Measurements from ENCODE around the gene PABPC1L.
"Not testable (repeated sequence)": the region's sequence is repeated elsewhere in the genome, so short reads cannot be mapped to it uniquely, and the experiment has no call there.

Gene PABPC1L

DNA sequence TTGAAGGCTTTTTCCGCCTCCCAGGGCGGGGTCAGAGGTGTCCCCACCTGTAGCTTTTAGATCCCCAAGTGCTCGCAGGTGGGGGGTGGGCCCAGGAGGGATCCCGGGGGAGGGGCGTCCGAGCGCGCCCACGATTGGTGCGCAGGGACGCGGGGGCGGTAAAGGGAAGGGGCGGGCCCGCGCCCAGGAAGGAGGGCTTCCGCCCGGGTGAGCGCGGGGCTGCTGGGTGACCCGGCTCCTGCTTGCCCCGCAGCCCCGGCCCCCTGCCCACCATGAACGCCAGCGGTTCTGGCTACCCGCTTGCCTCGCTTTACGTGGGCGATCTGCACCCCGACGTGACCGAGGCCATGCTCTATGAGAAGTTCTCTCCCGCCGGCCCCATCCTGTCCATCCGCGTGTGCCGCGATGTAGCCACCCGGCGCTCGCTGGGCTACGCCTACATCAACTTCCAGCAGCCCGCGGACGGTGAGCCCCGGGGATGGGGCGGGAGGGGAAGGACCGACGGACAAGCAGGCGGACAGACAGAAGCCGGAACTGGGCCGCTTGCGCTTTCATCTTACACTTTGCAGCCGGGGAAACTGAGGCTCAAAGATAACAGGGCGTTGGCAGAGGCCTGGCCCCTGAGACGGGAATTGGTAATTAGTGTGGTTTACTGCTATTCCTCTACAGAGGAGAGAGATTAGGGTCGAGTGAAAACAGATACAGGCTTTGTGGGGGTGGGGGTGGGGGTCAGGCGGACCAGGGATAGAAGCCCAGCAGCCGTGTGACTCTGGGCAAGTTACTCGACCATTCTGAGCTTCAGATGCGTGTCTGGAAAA, at the start of gene PABPC1L:
PABPC1L (plus strand) TSS at position 189 of the 818 bp plus-strand sequence; CDS start at position 273, 84 bp downstream.
- DNase-seq (ENCODE audit: low spot score), result peak; percentile 95
- in situ Hi-C loops (cut with MboI; ENCODE audit: low sequenced_read_pairs, unreplicated experiment), result no loop called here
- TF ChIP-seq, protein P1, sequence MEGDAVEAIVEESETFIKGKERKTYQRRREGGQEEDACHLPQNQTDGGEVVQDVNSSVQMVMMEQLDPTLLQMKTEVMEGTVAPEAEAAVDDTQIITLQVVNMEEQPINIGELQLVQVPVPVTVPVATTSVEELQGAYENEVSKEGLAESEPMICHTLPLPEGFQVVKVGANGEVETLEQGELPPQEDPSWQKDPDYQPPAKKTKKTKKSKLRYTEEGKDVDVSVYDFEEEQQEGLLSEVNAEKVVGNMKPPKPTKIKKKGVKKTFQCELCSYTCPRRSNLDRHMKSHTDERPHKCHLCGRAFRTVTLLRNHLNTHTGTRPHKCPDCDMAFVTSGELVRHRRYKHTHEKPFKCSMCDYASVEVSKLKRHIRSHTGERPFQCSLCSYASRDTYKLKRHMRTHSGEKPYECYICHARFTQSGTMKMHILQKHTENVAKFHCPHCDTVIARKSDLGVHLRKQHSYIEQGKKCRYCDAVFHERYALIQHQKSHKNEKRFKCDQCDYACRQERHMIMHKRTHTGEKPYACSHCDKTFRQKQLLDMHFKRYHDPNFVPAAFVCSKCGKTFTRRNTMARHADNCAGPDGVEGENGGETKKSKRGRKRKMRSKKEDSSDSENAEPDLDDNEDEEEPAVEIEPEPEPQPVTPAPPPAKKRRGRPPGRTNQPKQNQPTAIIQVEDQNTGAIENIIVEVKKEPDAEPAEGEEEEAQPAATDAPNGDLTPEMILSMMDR (IDR thresholded peaks at IDR 0.05; ENCODE audit: borderline replicate concordance, control extremely low read depth, extremely low read depth, insufficient read depth, missing control alignments), result no peak

DNA sequence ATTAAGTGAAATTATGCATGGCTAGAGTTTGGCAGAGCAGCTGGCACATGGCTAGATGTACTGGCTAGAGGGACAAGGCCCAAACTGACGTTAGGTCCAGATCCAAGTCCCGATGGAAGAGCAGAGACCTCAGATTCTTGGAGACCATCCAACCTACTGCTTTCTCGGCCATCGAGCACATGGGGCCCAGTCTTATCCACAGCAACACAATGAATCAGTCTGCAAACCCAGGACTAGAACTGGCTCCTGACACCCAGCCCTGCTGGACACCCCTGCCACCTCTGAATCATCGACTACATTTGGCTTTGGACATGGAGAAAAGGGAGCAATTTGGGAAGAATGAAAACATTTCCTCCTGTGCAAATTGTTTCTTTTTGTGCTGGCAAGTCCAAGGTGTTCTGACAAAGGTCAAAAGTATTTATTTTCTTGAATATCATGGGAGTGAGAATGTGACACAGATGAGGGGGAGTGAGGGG, 48.3 kb upstream of the PABPC1L start:
- in situ Hi-C loops (cut with MboI; ENCODE audit: low sequenced_read_pairs, unreplicated experiment), result loop anchor here (10.0 kb wide), 2 partner anchors 117 to 177 kb away; partner anchors contain the start of gene KCNK15
- DNase-seq (ENCODE audit: low spot score), result no peak
- TF ChIP-seq, protein P1 (IDR thresholded peaks at IDR 0.05; ENCODE audit: borderline replicate concordance, control extremely low read depth, extremely low read depth, insufficient read depth, missing control alignments), result no peak

DNA sequence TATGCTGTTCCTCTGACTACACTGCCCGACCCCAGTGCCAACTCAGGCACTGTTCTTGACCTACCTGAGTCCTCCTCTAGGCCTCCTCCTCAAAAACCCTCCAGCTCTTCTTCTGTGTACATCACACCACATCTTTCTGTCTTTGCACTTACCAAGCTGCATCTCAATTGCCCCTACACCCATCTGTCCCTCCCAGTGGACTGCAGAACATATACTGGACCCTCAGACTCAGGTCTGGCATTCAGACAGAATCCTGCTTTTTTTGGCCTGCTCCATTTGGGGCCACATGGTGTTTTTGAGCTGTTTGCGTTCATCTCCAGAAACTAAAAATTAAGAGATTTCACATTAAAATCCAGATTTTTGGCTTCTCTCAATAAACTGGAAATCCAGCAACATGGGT, 47.6 kb upstream of the PABPC1L start:
- in situ Hi-C loops (cut with MboI; ENCODE audit: low sequenced_read_pairs, unreplicated experiment), result loop anchor here (10.0 kb wide), 2 partner anchors 117 to 177 kb away; partner anchors contain the start of gene KCNK15
- DNase-seq (ENCODE audit: low spot score), result no peak
- TF ChIP-seq, protein P1 (IDR thresholded peaks at IDR 0.05; ENCODE audit: borderline replicate concordance, control extremely low read depth, extremely low read depth, insufficient read depth, missing control alignments), result no peak

DNA sequence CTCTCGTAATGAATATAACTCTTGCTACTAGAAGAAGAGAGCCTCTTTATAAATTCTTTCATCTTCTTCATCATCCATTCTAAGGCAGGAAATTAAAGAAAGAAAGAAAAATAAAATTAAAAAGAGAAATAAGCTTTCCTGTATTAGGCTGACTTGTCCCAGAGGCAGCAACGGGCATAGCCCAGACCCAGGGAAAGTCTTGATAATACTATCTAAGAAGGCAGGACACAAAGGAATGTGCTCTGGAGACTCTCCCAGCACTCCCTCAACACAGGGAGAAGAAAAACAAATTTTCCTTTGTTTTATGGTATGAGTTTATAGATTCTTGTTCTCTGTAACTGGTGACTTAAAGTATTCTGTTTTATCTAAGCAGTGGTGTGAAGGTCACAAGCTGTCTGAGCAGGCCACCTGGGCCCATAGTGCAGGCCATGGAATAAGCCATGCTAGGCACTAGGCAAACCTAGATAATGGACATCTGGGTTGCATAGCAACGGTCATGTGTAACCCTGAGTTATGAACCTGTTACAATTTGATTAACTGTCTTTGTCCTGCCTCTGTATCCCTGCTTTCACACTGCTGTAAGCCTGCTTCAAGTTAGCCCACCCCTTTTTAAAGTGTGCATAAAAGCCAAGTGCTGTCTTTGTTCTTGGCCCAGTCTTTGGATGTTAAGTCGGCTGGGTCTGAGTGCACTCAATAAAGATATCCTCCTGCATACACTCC, 46.3 kb upstream of the PABPC1L start:
- in situ Hi-C loops (cut with MboI; ENCODE audit: low sequenced_read_pairs, unreplicated experiment), result loop anchor here (10.0 kb wide), 2 partner anchors 119 to 179 kb away; partner anchors contain the start of gene KCNK15
- DNase-seq (ENCODE audit: low spot score), result not testable (repeated sequence)

DNA sequence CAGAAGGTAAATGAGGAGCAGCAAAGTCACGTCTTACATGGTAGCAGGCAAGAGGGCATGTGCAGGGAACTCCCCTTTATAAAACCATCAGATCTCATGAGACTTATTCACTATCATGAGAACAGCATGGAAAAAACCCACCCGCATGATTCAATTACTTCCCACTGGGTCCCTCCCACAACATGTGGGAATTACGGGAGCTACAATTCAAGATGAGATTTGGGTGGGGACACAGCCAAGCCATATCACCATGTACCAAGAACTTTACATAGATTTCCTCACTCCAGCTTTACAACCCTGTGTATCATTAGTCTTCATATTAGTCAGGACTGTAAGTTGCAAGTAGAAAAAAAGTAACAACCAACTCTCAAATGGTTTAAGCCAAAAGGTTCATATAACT, 45.4 kb upstream of the PABPC1L start:
- in situ Hi-C loops (cut with MboI; ENCODE audit: low sequenced_read_pairs, unreplicated experiment), result loop anchor here (10.0 kb wide), 2 partner anchors 120 to 180 kb away; partner anchors contain the start of gene KCNK15
- DNase-seq (ENCODE audit: low spot score), result not testable (repeated sequence)

DNA sequence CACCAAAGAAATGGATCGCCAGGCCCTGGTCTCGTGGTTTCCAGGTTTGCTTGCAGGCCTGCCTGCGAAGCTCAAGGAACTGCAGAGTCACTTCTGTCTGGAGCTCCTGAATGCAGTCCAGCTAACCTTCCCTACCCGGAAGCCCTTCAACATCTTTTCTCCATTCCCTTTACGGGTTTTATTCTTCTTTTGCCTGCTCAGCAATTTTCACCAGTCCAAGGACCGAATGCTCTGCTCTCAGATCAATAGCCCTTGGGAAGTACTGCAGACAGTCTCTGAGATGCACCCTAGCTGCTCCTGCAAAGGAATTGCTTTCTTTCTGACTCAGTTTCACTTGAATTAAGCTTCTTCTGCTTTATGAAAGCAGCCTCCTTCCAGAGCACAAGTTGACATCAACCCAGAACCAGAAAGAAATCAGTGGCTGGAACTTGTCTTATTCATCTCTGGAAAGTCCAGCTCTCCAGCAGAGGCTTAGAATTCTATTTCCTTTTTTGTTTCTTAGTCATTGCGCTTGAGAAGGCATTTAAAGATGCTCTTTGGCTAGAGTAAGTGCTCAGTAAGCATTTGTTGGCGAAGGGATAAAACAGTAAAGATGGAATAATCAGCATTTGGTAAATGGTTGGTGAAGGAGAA, 43.0 kb upstream of the PABPC1L start:
- in situ Hi-C loops (cut with MboI; ENCODE audit: low sequenced_read_pairs, unreplicated experiment), result loop anchor here (10.0 kb wide), 2 partner anchors 122 to 182 kb away; partner anchors contain the start of gene KCNK15
- TF ChIP-seq, protein P1 (IDR thresholded peaks at IDR 0.05; ENCODE audit: borderline replicate concordance, control extremely low read depth, extremely low read depth, insufficient read depth, missing control alignments), result no peak
- no peak for DNase-seq (ENCODE audit: low spot score)

DNA sequence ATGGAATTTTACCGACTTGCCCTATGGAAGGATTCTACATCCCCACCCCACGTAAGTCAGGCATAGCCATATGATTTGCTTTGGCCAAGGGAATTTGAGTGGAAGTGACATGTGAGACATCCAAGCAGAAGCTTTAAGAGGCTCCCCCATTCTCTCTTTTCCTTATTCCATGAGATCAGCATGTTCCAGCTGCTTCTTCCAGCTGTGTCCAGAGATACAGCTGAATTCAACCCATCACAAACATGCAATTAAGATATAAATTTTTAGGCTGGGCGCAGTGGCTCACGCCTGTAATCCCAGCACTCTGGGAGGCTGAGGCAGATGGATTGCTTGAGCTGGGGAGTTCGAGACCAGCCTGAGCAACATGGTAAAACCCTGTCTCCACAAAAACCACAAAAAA, 40.4 kb upstream of the PABPC1L start:
- DNase-seq (ENCODE audit: low spot score), result no peak
- in situ Hi-C loops (cut with MboI; ENCODE audit: low sequenced_read_pairs, unreplicated experiment), result loop anchor here (10.0 kb wide), 2 partner anchors 125 to 185 kb away; partner anchors contain the start of gene KCNK15
- TF ChIP-seq, protein P1 (IDR thresholded peaks at IDR 0.05; ENCODE audit: borderline replicate concordance, control extremely low read depth, extremely low read depth, insufficient read depth, missing control alignments), result no peak

DNA sequence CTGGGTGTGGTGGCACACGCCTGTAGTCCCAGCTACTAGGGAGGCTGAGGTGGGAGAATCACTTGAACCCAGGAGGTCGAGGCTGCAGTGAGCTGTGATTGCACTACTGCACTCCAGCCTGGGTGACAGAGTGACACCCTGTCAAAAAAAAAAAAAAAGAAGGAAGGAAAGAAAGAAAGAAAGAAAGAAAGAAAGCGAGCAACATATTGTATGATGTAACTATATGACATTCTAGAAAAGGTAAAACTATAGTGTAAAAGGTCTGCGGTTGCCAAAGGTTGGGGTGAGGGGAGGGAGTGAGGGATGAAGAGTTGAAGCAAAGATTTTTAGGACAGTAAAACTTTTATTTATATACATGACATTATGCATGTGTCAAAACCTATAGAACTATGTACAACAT, 27.5 kb upstream of the PABPC1L start:
- in situ Hi-C loops (cut with MboI; ENCODE audit: low sequenced_read_pairs, unreplicated experiment); DNase-seq (ENCODE audit: low spot score): not testable (repeated sequence)
